ENCODE measurements around the gene MYOM1.

- TF ChIP-seq EZH2 (IDR thresholded peaks at IDR 0.05), result no peak
- no peak for TF ChIP-seq POLR2AphosphoS5 (IDR thresholded peaks at IDR 0.05; ENCODE audit: borderline replicate concordance, low read depth, low read length)
Measured at GRCh38 chr18:3029215-3029952, 190.4 kb downstream of the MYOM1 start.

Data from SK-N-MC (cell line).